HEK293T (cell line): ENCODE data around the gene SMC6.

Source experiments
- ARNT ChIP-seq: fragments of 450-650 bp; IDR thresholded peaks from 2 replicates; pipeline ENCODE4 v1.6.1; 2017; ENCODE audit warnings: mild to moderate bottlenecking
- BHLHE40 ChIP-seq: fragments of 450-650 bp; IDR thresholded peaks from 2 replicates; pipeline ENCODE4 v1.6.1; 2016; ENCODE audit warnings: mild to moderate bottlenecking, moderate library complexity, borderline replicate concordance
- CTBP1 ChIP-seq: fragments of 450-650 bp; IDR thresholded peaks from 2 replicates; pipeline ENCODE4 v1.6.1; 2016; ENCODE audit warnings: borderline replicate concordance
- ELF4 ChIP-seq: fragments of 450-650 bp; IDR thresholded peaks from 2 replicates; pipeline ENCODE4 v1.6.1; 2017; ENCODE audit warnings: antibody characterized with exemption
- FOXA1 ChIP-seq: fragments of 450-650 bp; IDR thresholded peaks from 2 replicates; pipeline ENCODE4 v1.6.1; 2016; ENCODE audit warnings: mild to moderate bottlenecking
- FOXK2 ChIP-seq: fragments of 450-650 bp; IDR thresholded peaks from 2 replicates; pipeline ENCODE4 v1.6.1; 2016; ENCODE audit warnings: mild to moderate bottlenecking
- FOXM1 ChIP-seq: fragments of 450-650 bp; IDR thresholded peaks from 2 replicates; pipeline ENCODE4 v1.6.1; 2017; ENCODE audit warnings: mild to moderate bottlenecking, borderline replicate concordance
- HDGF ChIP-seq: fragments of 450-650 bp; IDR thresholded peaks from 2 replicates; pipeline ENCODE4 v1.6.1; 2017; ENCODE audit warnings: antibody characterized with exemption, borderline replicate concordance
- SP1 ChIP-seq: fragments of 450-650 bp; IDR thresholded peaks from 2 replicates; pipeline ENCODE4 v1.6.1; 2017
- SUZ12 ChIP-seq: fragments of 450-650 bp; IDR thresholded peaks from 2 replicates; pipeline ENCODE4 v1.6.1; 2016; ENCODE audit warnings: mild to moderate bottlenecking
- TARDBP ChIP-seq: fragments of 450-650 bp; IDR thresholded peaks from 2 replicates; pipeline ENCODE4 v1.6.1; 2016
- ZNF384 ChIP-seq: fragments of 450-650 bp; IDR thresholded peaks from 2 replicates; pipeline ENCODE4 v1.6.1; 2016
- TF ChIP-seq, protein P1 (sequence below): fragments of 450-650 bp; IDR thresholded peaks from 2 replicates; pipeline ENCODE4 v1.6.1; 2016

DNA sequence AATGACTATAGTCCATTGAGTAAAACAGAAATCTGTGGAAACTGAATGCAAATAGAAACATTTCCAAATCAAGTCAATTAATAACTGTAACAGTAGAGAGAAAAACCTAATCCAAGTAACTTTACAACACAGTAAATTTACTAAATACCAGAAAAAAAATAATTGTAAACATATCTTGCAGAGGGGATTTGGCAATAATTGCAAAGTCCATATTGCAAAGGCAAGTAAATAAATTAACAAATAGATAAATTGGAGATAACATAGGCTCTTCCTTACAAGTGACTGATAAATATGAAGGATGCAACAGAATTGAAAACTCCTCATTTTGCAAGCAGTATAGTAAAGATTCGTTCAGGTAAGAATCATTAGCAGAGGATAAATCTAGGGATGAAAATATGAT lies 65.0 kb downstream of the SMC6 start:
- no peak for TF ChIP-seq SUZ12
- TF ChIP-seq BHLHE40: no peak
- TF ChIP-seq FOXM1: no peak
- TF ChIP-seq CTBP1: no peak
- no peak for TF ChIP-seq FOXK2
- no peak for TF ChIP-seq FOXA1
- TF ChIP-seq, protein P1, sequence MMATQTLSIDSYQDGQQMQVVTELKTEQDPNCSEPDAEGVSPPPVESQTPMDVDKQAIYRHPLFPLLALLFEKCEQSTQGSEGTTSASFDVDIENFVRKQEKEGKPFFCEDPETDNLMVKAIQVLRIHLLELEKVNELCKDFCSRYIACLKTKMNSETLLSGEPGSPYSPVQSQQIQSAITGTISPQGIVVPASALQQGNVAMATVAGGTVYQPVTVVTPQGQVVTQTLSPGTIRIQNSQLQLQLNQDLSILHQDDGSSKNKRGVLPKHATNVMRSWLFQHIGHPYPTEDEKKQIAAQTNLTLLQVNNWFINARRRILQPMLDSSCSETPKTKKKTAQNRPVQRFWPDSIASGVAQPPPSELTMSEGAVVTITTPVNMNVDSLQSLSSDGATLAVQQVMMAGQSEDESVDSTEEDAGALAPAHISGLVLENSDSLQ: no peak
- TF ChIP-seq SP1: no peak
- no peak for TF ChIP-seq HDGF
- TF ChIP-seq ELF4: no peak
- TF ChIP-seq ZNF384: no peak
- TF ChIP-seq ARNT: no peak
- TF ChIP-seq TARDBP: no peak
